ENCODE data around the gene TP53AIP1.

Gene TP53AIP1

DNA sequence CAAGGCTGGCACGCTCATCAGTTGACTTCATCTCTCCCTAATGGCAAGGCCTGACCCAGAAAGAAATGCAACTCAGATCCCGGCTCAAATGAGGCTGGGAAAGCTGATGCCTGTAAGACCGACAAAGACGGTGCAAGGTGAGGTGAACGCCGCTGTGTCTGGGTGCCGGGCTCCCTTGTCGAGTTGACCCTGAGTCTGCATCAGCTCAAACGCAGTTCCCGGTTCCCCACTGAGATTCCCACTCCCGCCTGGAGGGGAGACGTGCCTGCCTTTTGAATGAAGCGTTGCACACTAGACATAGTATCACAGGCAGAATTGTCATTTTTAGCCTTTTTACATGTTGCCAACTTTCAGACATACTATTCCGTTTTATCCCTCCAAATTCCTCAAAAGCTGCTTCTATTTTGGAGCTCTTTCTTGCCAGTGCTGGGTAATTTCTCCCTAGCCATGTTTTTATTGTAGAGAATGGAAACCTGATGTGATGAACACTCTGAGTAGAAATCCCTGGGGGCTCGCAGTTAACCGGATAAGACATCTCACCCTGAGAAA, 831 bp upstream of the TP53AIP1 start:
- DNase-seq (ENCODE audit: low spot score): no peak

GRCh38 chr11:128942272-128942612, 429 bp downstream of the TP53AIP1 start:
- DNase-seq (ENCODE audit: low spot score): no peak

GRCh38 chr11:128941573-128942271, 949 bp downstream of the TP53AIP1 start:
- DNase-seq (ENCODE audit: low spot score): no peak

GRCh38 chr11:128941110-128941509, 1.6 kb downstream of the TP53AIP1 start:
- DNase-seq (ENCODE audit: low spot score): no peak

DNA sequence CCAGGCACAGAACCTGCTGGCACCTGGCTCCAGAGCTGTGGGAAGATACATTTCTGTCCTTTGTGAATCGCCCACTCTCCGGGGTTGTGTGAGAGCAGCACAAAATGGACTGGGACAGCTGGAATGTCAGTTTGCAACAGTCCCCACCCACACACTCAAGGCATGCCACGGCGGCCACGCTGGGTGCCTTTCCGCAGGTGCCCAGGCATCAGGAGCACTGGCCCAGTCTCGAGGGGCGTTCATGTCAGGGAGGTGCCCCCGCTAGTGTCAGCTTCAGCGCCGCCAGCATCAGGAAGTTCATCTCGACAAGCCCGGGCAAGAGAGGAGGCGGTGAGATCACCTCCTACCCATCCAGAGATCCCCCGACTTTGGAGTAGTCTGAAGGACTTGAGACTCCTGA, 2.1 kb downstream of the TP53AIP1 start:
- DNase-seq (ENCODE audit: low spot score): no peak

DNA sequence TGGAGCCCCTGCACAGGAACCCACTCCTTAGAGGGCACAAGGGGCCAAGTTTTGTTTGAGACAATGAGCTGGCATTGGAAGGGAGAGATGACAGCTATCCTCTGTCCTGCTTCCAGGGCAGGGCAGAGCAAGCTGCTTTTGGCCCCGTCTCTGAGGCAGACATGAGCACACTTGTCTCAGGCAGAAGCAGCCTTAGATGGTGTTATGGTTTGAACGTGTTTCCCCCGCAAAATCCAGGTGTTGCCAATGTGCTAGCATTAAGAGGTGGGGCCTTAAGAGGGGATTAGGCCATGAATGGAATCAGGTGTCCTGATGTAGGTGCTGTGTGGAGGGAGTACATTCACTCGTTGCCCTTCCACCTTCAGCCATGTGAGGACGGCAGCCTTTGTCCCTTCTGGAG, 2.5 kb downstream of the TP53AIP1 start:
- no peak for DNase-seq (ENCODE audit: low spot score)

DNA sequence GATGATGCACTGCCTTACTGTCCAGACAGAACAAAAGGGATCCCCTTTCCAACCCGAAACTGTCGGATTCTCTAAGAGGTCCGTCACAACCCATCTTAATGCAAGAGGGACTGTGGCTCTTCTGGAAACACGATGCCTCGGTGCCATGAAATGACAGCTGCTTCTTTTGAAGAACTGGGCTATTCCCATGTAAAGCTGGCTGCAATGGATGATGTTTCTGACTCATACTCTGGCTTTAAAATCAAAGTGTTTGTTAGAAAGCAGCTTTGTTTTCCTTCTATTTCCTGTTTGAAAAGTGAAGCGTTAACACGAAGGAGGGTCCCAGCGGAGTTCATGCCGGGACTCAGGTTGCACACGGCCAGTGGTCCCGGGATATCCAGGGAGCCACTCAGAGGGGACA, 3.1 kb downstream of the TP53AIP1 start:
- DNase-seq (ENCODE audit: low spot score): no peak

DNA sequence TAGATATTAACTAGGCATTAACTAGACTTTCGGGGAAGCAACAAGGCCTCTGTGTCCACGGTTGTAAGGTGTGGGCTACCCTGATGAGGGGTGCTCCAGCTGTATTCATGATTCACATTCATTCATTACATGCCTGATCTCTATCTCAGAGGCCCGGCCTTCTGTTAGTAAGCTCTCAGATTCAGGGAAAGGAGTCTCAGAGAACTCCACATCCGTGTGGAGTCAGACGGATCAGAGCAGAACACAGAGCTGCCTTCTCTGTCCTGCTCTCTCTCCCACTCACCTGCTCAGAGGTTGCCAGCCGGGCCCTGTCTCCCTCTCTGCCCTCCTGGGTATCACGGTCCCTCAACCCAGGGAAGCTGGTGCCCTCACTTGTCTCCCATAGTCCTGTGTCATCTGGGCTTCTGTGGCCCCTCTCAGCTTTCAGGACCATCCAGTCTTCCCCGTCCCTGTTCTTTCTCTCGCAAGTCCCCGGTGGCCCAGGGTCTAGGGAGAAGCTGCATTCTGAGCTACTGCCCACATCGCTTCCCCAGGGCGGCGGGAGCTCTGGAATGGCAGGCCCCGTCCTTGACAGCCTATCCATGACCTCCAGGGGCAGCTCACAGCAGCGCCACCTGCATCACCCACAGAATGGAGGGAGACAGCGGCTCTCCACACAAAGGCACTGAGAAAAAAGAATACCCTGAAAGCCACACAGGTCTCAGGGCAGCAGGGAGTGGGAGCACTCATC, 4.3 kb downstream of the TP53AIP1 start:
- DNase-seq (ENCODE audit: low spot score): no peak

DNA sequence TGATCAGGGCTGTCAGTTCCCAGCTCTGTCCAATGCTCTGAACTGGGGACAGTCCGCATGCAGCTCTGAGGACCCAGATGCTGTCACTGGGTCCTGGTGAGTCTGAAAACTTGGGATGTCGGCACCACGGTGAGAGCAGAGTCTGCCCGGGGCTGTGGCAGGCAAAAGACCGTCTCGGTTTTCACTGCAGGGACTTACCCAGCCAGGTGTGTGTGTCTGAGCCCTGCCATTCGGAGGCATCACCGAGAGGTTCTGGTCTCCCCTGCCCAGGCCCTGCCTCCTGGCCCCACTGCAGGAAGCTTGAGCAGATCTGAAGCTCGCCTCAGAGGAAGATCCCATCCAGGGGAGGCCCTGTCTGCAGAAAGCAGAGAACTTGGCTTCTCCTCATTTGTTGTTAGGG, 5.2 kb downstream of the TP53AIP1 start:
- no peak for DNase-seq (ENCODE audit: low spot score)

DNA sequence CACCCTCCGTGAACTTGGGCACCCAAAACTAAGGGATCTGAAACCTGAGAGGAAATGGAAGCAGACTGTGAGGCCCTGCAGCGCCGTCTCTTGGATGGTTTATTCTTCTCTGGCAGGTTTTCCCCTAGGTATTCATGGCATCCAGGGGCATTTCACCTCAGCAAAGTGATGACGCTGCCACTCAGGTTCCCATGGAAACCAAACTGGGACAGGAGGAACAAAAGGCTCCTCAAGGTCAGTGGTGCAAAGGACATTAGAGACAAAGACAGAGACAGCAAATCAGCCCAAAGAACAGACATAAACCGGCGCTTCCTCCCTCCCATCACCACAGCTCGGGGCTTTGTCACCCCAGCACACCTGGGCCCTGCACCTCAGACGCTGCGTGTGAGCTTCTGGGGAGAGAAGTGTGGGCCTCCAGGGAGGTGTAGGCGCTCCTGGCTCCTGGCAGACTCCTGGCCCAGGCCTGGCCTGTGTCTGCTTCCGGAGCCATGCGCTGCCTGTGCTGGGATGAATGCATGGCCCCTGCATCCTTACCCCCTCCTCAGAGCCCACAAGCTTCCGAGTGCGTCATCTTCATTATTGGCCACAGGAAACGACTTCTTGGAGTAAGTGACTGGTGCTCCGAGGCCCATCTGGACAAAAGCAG, 5.9 kb downstream of the TP53AIP1 start:
- no peak for DNase-seq (ENCODE audit: low spot score)

DNA sequence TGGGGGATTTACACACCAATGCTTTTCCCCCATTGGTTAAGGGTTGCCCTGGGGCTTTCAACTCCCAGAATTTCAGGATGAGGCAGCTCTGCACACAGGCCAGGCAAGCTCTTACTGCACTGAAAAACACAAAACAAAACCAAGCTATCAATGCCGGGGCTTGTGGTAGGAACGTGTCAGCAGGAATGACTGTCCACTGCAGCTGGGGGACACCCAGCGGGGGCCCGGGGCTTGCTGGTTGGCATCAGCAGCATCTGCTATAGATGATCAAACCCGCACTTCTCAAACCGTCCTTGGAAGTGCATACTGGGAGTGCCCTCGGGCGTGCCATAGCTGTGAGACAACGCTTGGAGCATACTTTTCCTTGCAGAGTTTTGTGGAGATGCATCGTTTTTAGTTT, 7.7 kb downstream of the TP53AIP1 start:
- DNase-seq (ENCODE audit: low spot score): no peak

- DNase-seq (ENCODE audit: low spot score): no peak
These were observed 8.3 kb downstream of the TP53AIP1 start for GRCh38 chr11:128934351-128934750.

DNA sequence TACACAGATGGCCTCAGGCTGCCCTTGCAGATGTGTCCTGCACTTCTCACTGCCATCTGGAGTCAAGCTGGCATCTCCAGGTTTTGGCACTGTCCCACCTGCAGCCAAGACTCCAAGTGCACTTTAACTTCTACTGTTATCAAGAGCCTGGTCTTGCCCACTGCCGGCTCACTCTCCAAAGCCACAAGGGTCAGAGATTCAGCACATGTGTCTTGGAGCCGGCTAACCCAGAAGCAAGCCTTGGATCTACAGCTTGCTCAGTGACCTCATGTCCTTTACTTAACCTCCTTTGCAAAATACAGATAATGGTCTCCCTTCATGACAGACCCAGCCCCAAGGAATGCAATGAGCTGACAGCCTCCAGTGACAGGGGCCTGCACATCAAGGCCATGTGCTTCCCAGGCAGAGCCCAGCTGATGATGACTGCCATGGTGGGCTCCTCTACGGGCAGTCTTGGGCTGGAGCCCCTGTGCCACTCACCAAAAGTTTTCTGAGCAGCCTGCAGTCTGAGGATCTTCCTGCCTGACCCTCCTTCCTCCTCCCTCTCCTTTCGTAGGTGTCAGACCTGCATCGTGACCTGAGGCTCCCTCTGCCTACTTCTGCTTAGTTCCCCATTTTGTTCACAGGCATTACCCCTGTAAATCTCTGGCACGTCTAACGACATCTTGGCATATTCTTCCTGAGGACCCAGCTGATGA, 9.0 kb downstream of the TP53AIP1 start:
- DNase-seq (ENCODE audit: low spot score): no peak

DNA sequence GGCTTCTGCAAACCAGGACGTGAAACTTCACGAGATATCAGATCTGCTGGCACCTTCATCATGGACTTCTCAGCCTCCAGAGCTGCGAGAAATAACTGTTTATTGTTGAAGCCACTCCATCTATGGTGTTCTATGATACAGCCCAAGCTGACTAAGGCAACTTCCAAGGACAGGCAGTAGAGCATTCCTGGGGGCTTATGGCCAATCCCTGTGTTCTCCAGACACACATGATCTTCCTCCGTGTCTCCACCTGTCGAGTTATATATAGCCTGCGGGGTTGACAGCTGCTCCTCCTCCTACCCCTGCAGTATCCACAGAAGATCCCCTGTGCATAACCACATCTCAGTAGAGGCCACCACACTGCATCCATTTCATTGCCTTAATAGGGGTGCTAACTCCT, 11.0 kb downstream of the TP53AIP1 start:
- DNase-seq (ENCODE audit: low spot score): no peak

GRCh38 chr11:128931066-128931465, 11.6 kb downstream of the TP53AIP1 start:
- DNase-seq (ENCODE audit: low spot score): no peak

GRCh38 chr11:128929991-128930390, 12.7 kb downstream of the TP53AIP1 start:
- no peak for DNase-seq (ENCODE audit: low spot score)

- DNase-seq (ENCODE audit: low spot score): no peak
These were observed 13.2 kb downstream of the TP53AIP1 start for GRCh38 chr11:128929468-128929867.

GRCh38 chr11:128928400-128928799, 14.3 kb downstream of the TP53AIP1 start:
- no peak for DNase-seq (ENCODE audit: low spot score)

- DNase-seq (ENCODE audit: low spot score): no peak
These were observed 14.9 kb downstream of the TP53AIP1 start for GRCh38 chr11:128927683-128928336.

DNA sequence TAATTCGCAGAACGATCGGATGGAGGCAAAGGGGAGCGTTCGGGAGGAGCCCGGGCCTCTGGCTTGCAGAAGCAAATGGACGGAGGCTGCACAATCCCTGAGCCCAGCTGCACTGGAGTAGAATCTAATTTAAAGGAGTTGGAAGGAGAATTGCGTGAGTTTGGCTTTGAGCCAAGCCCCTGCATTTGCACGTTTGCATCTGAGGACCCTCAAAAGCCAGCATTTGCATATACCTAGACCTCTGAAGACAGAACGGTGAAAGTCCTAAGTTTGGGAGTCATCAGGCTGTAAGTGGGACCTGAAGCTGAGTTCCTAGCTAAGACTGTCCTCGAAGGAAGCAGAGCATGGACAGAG, 15.6 kb downstream of the TP53AIP1 start:
- DNase-seq (ENCODE audit: low spot score): no peak

- DNase-seq (ENCODE audit: low spot score): no peak
These were observed 16.1 kb downstream of the TP53AIP1 start for GRCh38 chr11:128926437-128927107.

DNA sequence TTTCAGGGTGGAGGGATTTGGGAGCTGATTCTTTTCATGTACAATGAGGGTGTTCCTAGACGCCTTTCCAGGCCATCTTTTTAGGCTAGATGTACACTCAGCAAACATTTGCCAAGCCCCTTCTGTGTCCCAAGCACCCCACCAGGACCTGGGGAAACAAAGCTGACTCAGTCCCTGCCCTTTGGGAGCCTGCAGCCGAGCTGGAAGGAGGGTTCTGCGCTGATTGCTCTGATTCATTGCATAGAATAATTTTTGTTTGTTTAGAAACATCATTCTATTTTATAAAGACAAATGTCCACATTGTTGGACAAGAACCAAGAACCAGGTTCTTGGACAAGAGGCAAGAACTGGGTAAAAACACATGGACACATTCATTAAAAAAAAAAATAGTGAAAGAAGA, 16.7 kb downstream of the TP53AIP1 start:
- no peak for DNase-seq (ENCODE audit: low spot score)
